HG03103 (cell line): ENCODE measurements around the gene PRPF31.
"Not testable (repeated sequence)": the region's sequence is repeated elsewhere in the genome, so short reads cannot be mapped to it uniquely, and the experiment has no call there.

ENCODE experiments used
- ATAC-seq: cut with Tn5 transposase; IDR thresholded peaks from one replicate; pipeline ENCODE4 v1.9.1; 2021; ENCODE audit warnings: low read depth; ENCODE audit not compliant: unreplicated experiment

PRPF31 gene, protein sequence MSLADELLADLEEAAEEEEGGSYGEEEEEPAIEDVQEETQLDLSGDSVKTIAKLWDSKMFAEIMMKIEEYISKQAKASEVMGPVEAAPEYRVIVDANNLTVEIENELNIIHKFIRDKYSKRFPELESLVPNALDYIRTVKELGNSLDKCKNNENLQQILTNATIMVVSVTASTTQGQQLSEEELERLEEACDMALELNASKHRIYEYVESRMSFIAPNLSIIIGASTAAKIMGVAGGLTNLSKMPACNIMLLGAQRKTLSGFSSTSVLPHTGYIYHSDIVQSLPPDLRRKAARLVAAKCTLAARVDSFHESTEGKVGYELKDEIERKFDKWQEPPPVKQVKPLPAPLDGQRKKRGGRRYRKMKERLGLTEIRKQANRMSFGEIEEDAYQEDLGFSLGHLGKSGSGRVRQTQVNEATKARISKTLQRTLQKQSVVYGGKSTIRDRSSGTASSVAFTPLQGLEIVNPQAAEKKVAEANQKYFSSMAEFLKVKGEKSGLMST

GRCh38 chr19:54115109-54116063 is at the start of gene PRPF31, which contains the start of gene TFPT:
TSS of gene PRPF31 (plus strand) at chr19:54115754. CDS start at chr19:54118279, 2,525 bp downstream.
TSS of gene TFPT (minus strand) at chr19:54115657. CDS start at chr19:54115269, 388 bp downstream.
- peak; percentile 74 for ATAC-seq

DNA sequence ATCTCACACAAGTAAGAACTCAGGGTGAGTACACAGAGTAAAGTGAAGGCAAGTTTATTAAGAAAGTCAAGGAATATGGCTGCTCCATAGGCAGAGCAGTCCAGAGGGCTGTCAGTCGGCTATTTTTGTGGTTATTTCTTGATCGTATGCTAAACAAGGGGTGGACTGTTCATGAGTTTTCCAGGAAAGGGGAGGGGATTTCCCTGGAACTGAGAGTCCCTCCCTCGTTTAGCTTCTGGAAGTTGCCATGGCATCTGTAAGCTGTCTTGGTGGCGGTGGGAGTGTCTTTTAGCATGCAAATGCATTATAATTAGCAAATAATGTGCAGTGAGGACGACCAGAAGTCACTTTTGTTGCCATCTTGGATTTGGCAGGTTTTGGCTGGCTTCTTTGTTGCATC is 46.1 kb upstream of the PRPF31 start:
- ATAC-seq: no peak

DNA sequence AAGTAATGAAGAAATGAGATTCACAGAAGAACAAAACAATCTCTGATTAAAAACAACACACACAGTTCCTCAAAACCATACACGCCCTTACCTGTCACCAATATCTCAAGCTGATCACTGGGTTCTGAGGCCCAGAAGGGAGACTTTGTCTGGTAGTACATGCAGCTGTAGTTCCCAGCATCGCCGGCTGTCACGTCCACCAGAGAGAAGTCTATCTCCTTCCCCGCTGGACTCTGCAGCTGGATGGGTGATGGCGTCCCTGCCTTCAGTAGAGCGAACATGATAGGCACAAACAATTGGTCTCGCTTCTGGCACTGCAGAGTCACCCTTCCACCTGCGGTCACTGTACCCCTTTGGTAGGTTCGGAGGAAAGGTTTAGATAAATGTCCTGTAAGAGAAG is 41.7 kb upstream of the PRPF31 start:
- ATAC-seq: no peak

GRCh38 chr19:54074851-54075250 is 40.7 kb upstream of the PRPF31 start:
- no peak for ATAC-seq

GRCh38 chr19:54077334-54077733 is 38.2 kb upstream of the PRPF31 start:
- ATAC-seq: no peak

GRCh38 chr19:54081032-54081431 is 34.5 kb upstream of the PRPF31 start, which contains the start of gene TARM1:
TSS of gene TARM1 (minus strand) at chr19:54081365. CDS start at chr19:54081340, 25 bp downstream.
- no peak for ATAC-seq

GRCh38 chr19:54084410-54084809 is 31.1 kb upstream of the PRPF31 start:
- no peak for ATAC-seq

GRCh38 chr19:54094426-54095000 is 21.0 kb upstream of the PRPF31 start:
- ATAC-seq: no peak

DNA sequence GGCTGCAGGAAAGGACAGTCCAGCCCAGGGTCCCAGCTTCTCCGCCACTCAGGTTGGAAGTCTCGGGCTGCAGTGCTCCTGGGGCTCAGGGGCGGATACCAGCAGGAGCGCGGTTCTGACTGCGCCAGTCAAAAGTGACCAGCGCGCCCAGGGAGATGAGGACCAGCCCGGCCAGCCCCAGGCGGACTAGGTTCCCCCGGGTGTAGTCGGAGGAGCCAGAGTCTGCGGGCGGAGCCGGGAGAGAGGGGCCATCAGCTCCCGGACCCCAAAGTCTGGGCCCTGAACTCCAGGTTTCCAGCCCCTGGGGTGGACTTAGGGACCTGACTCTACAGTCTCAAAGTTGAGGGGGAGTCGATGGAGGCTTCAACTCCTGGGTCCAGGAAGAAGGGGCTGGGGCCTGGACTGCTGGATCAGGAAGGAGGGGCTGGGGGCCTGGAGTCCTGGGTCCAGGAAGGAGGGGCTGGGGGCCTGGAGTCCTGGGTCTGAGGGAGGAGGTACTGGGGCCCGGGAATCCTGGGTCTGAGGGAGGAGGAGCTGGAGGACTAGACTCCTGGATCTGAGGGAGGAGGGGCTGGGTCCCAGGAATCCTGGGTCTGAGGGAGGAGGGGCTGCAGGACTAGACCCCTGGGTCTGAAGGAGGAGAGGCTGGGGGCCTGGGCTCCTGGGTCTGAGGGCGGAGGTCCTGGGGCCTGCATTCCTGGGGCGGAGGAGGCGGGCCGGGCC is 20.3 kb upstream of the PRPF31 start:
- ATAC-seq: no peak

- not testable (repeated sequence) for ATAC-seq
Observed at GRCh38 chr19:54095859-54096616, 19.5 kb upstream of the PRPF31 start.

- no peak for ATAC-seq
Observed at GRCh38 chr19:54096617-54097106, 18.9 kb upstream of the PRPF31 start.

- ATAC-seq: no peak
Observed at GRCh38 chr19:54099190-54099902, 16.2 kb upstream of the PRPF31 start.

GRCh38 chr19:54099903-54100255 is 15.7 kb upstream of the PRPF31 start:
- not testable (repeated sequence) for ATAC-seq

DNA sequence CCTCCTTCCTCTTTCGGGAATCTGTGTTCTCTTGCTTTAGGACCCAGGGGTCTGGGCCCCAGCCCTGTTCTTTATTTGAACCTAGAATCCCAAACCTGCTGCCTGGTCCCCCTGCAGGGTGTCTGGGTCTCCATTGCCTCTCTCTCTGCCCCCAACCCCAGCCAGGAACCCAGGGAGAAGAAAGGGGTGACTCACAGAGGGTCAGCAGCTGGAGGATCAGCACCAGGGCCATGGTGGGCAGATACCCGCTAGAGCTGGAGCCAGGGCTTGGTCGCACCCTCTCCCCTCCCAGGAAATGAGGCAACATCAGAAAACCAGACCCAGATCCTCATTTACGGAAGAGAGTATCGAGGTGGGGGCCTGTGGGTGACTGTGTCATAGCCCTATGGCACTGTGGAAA is 15.0 kb upstream of the PRPF31 start, which contains the start of gene OSCAR:
TSS of gene OSCAR (minus strand) at position 243 of the 400 bp plus-strand sequence. CDS start at position 232, 11 bp downstream.
- ATAC-seq: no peak

GRCh38 chr19:54102421-54103169 is 13.0 kb upstream of the PRPF31 start, which contains the start of gene NDUFA3:
TSS of gene NDUFA3 (plus strand) at chr19:54102855. CDS start at chr19:54102879, 24 bp downstream.
- ATAC-seq: peak; percentile 91

- no peak for ATAC-seq
Observed at GRCh38 chr19:54104998-54105715, 10.4 kb upstream of the PRPF31 start.

GRCh38 chr19:54105796-54106195 is 9.8 kb upstream of the PRPF31 start:
- ATAC-seq: no peak
